Fibroblast of skin of right quadriceps (primary cell): ENCODE data around the gene TMEM114.
"Not testable (repeated sequence)": the region's sequence is repeated elsewhere in the genome, so short reads cannot be mapped to it uniquely, and the experiment has no call there.

ENCODE experiments used
- DNase-seq: peaks from one replicate; pipeline ENCODE4 v3.0.0-alpha.2; 2013

Gene TMEM114

GRCh38 chr16:8572919-8573724 lies 17.2 kb downstream of the TMEM114 start:
- peak; percentile 41 for DNase-seq

- DNase-seq = no peak
Observed at GRCh38 chr16:8572063-8572918, 18.0 kb downstream of the TMEM114 start.

- DNase-seq = peak; percentile 60
Observed at GRCh38 chr16:8571061-8571596, 19.2 kb downstream of the TMEM114 start.

- not testable (repeated sequence) for DNase-seq
Observed at GRCh38 chr16:8570393-8570792, 19.9 kb downstream of the TMEM114 start.

GRCh38 chr16:8569650-8570346 lies 20.5 kb downstream of the TMEM114 start:
- DNase-seq = no peak

GRCh38 chr16:8568231-8568617 lies 22.1 kb downstream of the TMEM114 start:
- no peak for DNase-seq

- peak; percentile 89 for DNase-seq
Observed at GRCh38 chr16:8567355-8568230, 22.7 kb downstream of the TMEM114 start.

- DNase-seq = no peak
Observed at GRCh38 chr16:8565498-8565897, 24.8 kb downstream of the TMEM114 start.

- DNase-seq = no peak
Observed at GRCh38 chr16:8564934-8565345, 25.4 kb downstream of the TMEM114 start.

- not testable (repeated sequence) for DNase-seq
Observed at GRCh38 chr16:8563944-8564540, 26.3 kb downstream of the TMEM114 start.

GRCh38 chr16:8561496-8561895 lies 28.8 kb downstream of the TMEM114 start:
- no peak for DNase-seq

- no peak for DNase-seq
Observed at GRCh38 chr16:8555400-8555799, 34.9 kb downstream of the TMEM114 start.

- no peak for DNase-seq
Observed at GRCh38 chr16:8554881-8555280, 35.4 kb downstream of the TMEM114 start.

- no peak for DNase-seq
Observed at GRCh38 chr16:8554022-8554421, 36.3 kb downstream of the TMEM114 start.

- DNase-seq = no peak
Observed at GRCh38 chr16:8552487-8553221, 37.7 kb downstream of the TMEM114 start.

GRCh38 chr16:8551388-8552332 lies 38.7 kb downstream of the TMEM114 start:
- no peak for DNase-seq

GRCh38 chr16:8550728-8551387 lies 39.5 kb downstream of the TMEM114 start:
- no peak for DNase-seq

GRCh38 chr16:8549843-8550412 lies 40.4 kb downstream of the TMEM114 start:
- DNase-seq = no peak

- DNase-seq = no peak
Observed at GRCh38 chr16:8548166-8548565, 42.1 kb downstream of the TMEM114 start.
